ENCODE data around the gene TLR3. TPM values are rescaled to one million over a fixed set of nuclear protein-coding genes. Genes with fewer than 3 reads are reported as not detected.

The TLR3 gene
- total and polyA plus RNA-seq, 12 donors: 0.66 to 19.7 (median 3.6) TPM

GRCh38 chr4:186078981-186079638 is 10.2 kb downstream of the TLR3 start:
- Histone ChIP-seq H3K27ac (no peak overlapping the region), H3K9me3 (no peaks in the 10 kb centered on the region), H3K27me3 (no peaks in the 10 kb centered on the region), H3K4me1 (no peaks in the 10 kb centered on the region), H3K36me3 (peaks cover 0 to 59% (median 0%) of the 10 kb centered on the region in 9 donors), H3K4me3 (no peak overlapping the region)
- TF ChIP-seq, protein P1, sequence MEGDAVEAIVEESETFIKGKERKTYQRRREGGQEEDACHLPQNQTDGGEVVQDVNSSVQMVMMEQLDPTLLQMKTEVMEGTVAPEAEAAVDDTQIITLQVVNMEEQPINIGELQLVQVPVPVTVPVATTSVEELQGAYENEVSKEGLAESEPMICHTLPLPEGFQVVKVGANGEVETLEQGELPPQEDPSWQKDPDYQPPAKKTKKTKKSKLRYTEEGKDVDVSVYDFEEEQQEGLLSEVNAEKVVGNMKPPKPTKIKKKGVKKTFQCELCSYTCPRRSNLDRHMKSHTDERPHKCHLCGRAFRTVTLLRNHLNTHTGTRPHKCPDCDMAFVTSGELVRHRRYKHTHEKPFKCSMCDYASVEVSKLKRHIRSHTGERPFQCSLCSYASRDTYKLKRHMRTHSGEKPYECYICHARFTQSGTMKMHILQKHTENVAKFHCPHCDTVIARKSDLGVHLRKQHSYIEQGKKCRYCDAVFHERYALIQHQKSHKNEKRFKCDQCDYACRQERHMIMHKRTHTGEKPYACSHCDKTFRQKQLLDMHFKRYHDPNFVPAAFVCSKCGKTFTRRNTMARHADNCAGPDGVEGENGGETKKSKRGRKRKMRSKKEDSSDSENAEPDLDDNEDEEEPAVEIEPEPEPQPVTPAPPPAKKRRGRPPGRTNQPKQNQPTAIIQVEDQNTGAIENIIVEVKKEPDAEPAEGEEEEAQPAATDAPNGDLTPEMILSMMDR (IDR thresholded peaks at IDR 0.05): no peak
- ATAC-seq (peak in 1 of 8 donors; percentile 20), DNase-seq (no peak)
- WGBS, 2 donors: 49 to 64% methylated on average over 11 of the region's 11 CpGs
- intact Hi-C loops (cut with DNase I): loop anchor here in 1 of 10 donors (10.0 kb wide), 1 partner anchor 56 kb away; no protein-coding TSS in a partner anchor

DNA sequence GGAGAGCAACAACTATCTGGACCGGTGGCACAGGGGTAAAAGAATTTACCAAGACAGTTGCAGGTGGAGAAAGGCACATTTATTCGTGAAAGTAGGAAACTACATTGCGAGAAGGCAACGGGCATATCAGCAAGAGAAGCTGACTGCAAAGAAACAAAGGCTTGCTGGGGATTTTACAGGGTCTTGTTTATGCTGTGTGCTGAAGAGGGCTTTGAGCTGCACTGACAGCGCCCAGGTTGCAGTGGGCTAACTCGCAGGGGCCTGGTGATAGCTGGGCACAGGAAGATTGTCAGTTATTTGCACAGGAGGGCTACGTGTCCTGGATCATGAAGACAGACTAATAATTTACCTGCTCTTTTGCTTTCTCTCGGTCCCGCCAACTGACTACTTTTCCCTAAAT is 10.7 kb downstream of the TLR3 start:
- Histone ChIP-seq H3K27me3 (no peaks in the 10 kb centered on the region), H3K4me1 (no peaks in the 10 kb centered on the region), H3K4me3 (no peak overlapping the region), H3K27ac (no peak overlapping the region), H3K9me3 (no peaks in the 10 kb centered on the region), H3K36me3 (peaks cover 0 to 65% (median 0%) of the 10 kb centered on the region in 9 donors)
- DNase-seq (no peak), ATAC-seq (no peak)
- TF ChIP-seq, protein P1 (IDR thresholded peaks at IDR 0.05): no peak
- intact Hi-C loops (cut with DNase I): loop anchor here in 1 of 10 donors (10.0 kb wide), 1 partner anchor 55 kb away; no protein-coding TSS in a partner anchor
- WGBS, 2 donors: 74 to 78% methylated on average over 9 of the region's 9 CpGs

GRCh38 chr4:186081202-186081807 is 12.3 kb downstream of the TLR3 start:
- ATAC-seq: no peak

GRCh38 chr4:186082221-186082620 is 13.3 kb downstream of the TLR3 start:
- Histone ChIP-seq H3K36me3 (peaks cover 0 to 59% (median 0%) of the 10 kb centered on the region in 9 donors), H3K27ac (no peak overlapping the region), H3K9me3 (no peaks in the 10 kb centered on the region), H3K4me3 (no peak overlapping the region), H3K4me1 (no peaks in the 10 kb centered on the region), H3K27me3 (no peaks in the 10 kb centered on the region)
- TF ChIP-seq, protein P1 (IDR thresholded peaks at IDR 0.05): no peak
- ATAC-seq (no peak), DNase-seq (no peak)
- intact Hi-C loops (cut with DNase I): no loop called here
- WGBS, 2 donors: 76 to 83% methylated on average over 4 of the region's 4 CpGs

More at GRCh38 chr4:186081202-186081807, 12.3 kb downstream of the TLR3 start:
- TF ChIP-seq, protein P1 (IDR thresholded peaks at IDR 0.05): no peak
- no peaks in the 10 kb centered on the region for H3K27me3 ChIP-seq
- WGBS, 2 donors: 67 to 76% methylated on average over 14 to 15 of the region's 15 CpGs
- H3K27ac ChIP-seq: no peak overlapping the region
- H3K4me1 ChIP-seq: no peaks in the 10 kb centered on the region
- no peak for DNase-seq
- no peak overlapping the region for H3K4me3 ChIP-seq
- H3K9me3 ChIP-seq: no peaks in the 10 kb centered on the region
- H3K36me3 ChIP-seq: peaks cover 0 to 65% (median 0%) of the 10 kb centered on the region in 9 donors
- intact Hi-C loops (cut with DNase I): no loop called here

Measured in heart right ventricle (tissue), 16 donors.